ENCODE data around the gene ZFR2.
"Not testable (repeated sequence)": the region's sequence is repeated elsewhere in the genome, so short reads cannot be mapped to it uniquely, and the experiment has no call there.

The ZFR2 gene

GRCh38 chr19:3761382-3762129 lies 107.3 kb downstream of the ZFR2 start, which contains the start of gene APBA3:
APBA3 (minus strand) TSS chr19:3761692; CDS start chr19:3760264, 1,428 bp downstream.
- TF ChIP-seq CTCF (IDR thresholded peaks at IDR 0.05), result peak; percentile 70
- Histone ChIP-seq H3K27me3 (no peaks in the 10 kb centered on the region), H3K36me3 (peaks cover 4 to 51% (median 35%) of the 10 kb centered on the region in 3 donors), H3K9me3 (no peaks in the 10 kb centered on the region), H3K4me1 (peaks cover 0 to 43% (median 35%) of the 10 kb centered on the region in 4 donors), H3K27ac (peak within 1 kb of the TSS; percentile 95 to 99), H3K4me3 (peak within 1 kb of the TSS; percentile 77 to 92)
- intact Hi-C loops (cut with DNase I; ENCODE audit: low total_unique reads), result loop anchor here (10.0 kb wide), 1 partner anchor 203 kb away; no protein-coding TSS in a partner anchor
- peak; percentile 92 to 94 for DNase-seq

- TF ChIP-seq CTCF (IDR thresholded peaks at IDR 0.05), result no peak
- Histone ChIP-seq H3K9me3 (no peaks in the 10 kb centered on the region), H3K36me3 (peaks cover 0 to 51% (median 29%) of the 10 kb centered on the region in 3 donors), H3K4me1 (peaks cover 0 to 43% (median 35%) of the 10 kb centered on the region in 4 donors), H3K27me3 (no peaks in the 10 kb centered on the region), H3K4me3 (peak overlapping the region; percentile 77 to 92), H3K27ac (peak overlapping the region; percentile 78 to 99)
- no peak for DNase-seq
- intact Hi-C loops (cut with DNase I; ENCODE audit: low total_unique reads), result loop anchor here (10.0 kb wide), 1 partner anchor 204 kb away; no protein-coding TSS in a partner anchor
Measured at GRCh38 chr19:3760871-3761361, 107.9 kb downstream of the ZFR2 start.

GRCh38 chr19:3759482-3760254 lies 109.2 kb downstream of the ZFR2 start:
- Histone ChIP-seq H3K27me3 (no peaks in the 10 kb centered on the region), H3K9me3 (no peaks in the 10 kb centered on the region), H3K27ac (no peak overlapping the region), H3K4me1 (peaks cover 0 to 43% (median 35%) of the 10 kb centered on the region in 4 donors), H3K4me3 (no peak overlapping the region), H3K36me3 (peaks cover 0 to 51% (median 24%) of the 10 kb centered on the region in 3 donors)
- TF ChIP-seq CTCF (IDR thresholded peaks at IDR 0.05), result no peak
- intact Hi-C loops (cut with DNase I; ENCODE audit: low total_unique reads), result loop anchor here (10.0 kb wide), 1 partner anchor 205 kb away; no protein-coding TSS in a partner anchor
- no peak for DNase-seq

GRCh38 chr19:3758297-3758696 lies 110.5 kb downstream of the ZFR2 start:
- H3K27me3 ChIP-seq; H3K27ac ChIP-seq; H3K9me3 ChIP-seq; H3K4me3 ChIP-seq; DNase-seq; intact Hi-C loops (cut with DNase I; ENCODE audit: low total_unique reads): not testable (repeated sequence)
- Histone ChIP-seq H3K36me3 (peaks cover 12 to 64% (median 35%) of the 10 kb centered on the region in 3 donors), H3K4me1 (peaks cover 0 to 34% (median 32%) of the 10 kb centered on the region in 4 donors)

GRCh38 chr19:3757705-3758104 lies 111.1 kb downstream of the ZFR2 start:
- DNase-seq; H3K27me3 ChIP-seq; intact Hi-C loops (cut with DNase I; ENCODE audit: low total_unique reads); H3K9me3 ChIP-seq; H3K27ac ChIP-seq; H3K4me3 ChIP-seq: not testable (repeated sequence)
- Histone ChIP-seq H3K36me3 (peaks cover 15 to 70% (median 41%) of the 10 kb centered on the region in 3 donors), H3K4me1 (peaks cover 0 to 30% (median 28%) of the 10 kb centered on the region in 4 donors)

Measured in tibial artery (tissue), 4 donors.